Parathyroid adenoma (tissue), 2 donors: ENCODE results near the gene GNG14.
"Not testable (repeated sequence)": the region's sequence is repeated elsewhere in the genome, so short reads cannot be mapped to it uniquely, and the experiment has no call there.

ENCODE experiments used
- H2AFZ ChIP-seq: fragments of 300-600 bp; sonication (generic); one replicate; pipeline ENCODE4 v1.7.0; 2017; ENCODE audit warnings: antibody characterized with exemption, mild to moderate bottlenecking
- H3K27ac ChIP-seq: fragments of 300-600 bp; sonication (generic); one replicate; pipeline ENCODE4 v1.7.0; 2017
- H3K27me3 ChIP-seq: fragments of 300-600 bp; sonication (generic); one replicate; pipeline ENCODE4 v1.7.0; 2017; ENCODE audit warnings: low read length; ENCODE audit not compliant: control insufficient read depth, insufficient read depth
- H3K36me3 ChIP-seq: fragments of 300-600 bp; sonication (generic); one replicate; pipeline ENCODE4 v1.7.0; 2017; ENCODE audit warnings: low read length; ENCODE audit not compliant: control insufficient read depth, insufficient read depth
- H3K4me1 ChIP-seq: fragments of 300-600 bp; sonication (generic); one replicate; pipeline ENCODE4 v1.7.0; 2017; ENCODE audit warnings: control low read depth
- H3K4me2 ChIP-seq: fragments of 300-600 bp; sonication (generic); one replicate; pipeline ENCODE4 v1.7.0; 2017; ENCODE audit warnings: low read length
- H3K4me3 ChIP-seq: fragments of 300-600 bp; sonication (generic); one replicate; pipeline ENCODE4 v1.7.0; 2017; ENCODE audit warnings: low read depth, low read length
- H3K79me2 ChIP-seq: fragments of 300-600 bp; sonication (generic); one replicate; pipeline ENCODE4 v1.7.0; 2017; ENCODE audit warnings: control low read depth
- H3K9ac ChIP-seq: fragments of 300-600 bp; sonication (generic); one replicate; pipeline ENCODE4 v1.7.0; 2017; ENCODE audit warnings: mild to moderate bottlenecking
- H3K9me3 ChIP-seq: fragments of 300-600 bp; sonication (generic); one replicate; pipeline ENCODE4 v1.7.0; 2017; ENCODE audit warnings: low read length; ENCODE audit not compliant: control insufficient read depth
- CTCF ChIP-seq: fragments of 300-600 bp; sonication (generic); IDR thresholded peaks from one replicate; pipeline ENCODE4 v1.7.0; 2017; ENCODE audit warnings: antibody characterized with exemption, mild to moderate bottlenecking
- donor health status: primary hyperparathyroidism.

GNG14 gene

GRCh38 chr19:12642506-12642905 is 45.3 kb upstream of the GNG14 start:
- no peak overlapping the region for H3K4me2 ChIP-seq
- no peaks in the 10 kb centered on the region for H3K27me3 ChIP-seq
- H3K4me1 ChIP-seq: peaks cover 4% of the 10 kb centered on the region
- H3K36me3 ChIP-seq: no peaks in the 10 kb centered on the region
- no peak for TF ChIP-seq CTCF
- H3K27ac ChIP-seq: no peak overlapping the region
- no peak overlapping the region for H2AFZ ChIP-seq
- H3K9ac ChIP-seq: no peak overlapping the region
- H3K9me3 ChIP-seq: no peaks in the 10 kb centered on the region
- no peak overlapping the region for H3K4me3 ChIP-seq
- H3K79me2 ChIP-seq: peaks cover 3% of the 10 kb centered on the region

GRCh38 chr19:12643716-12644115 is 44.1 kb upstream of the GNG14 start:
- H3K9ac ChIP-seq, H3K4me3 ChIP-seq, H3K36me3 ChIP-seq, H2AFZ ChIP-seq, H3K27me3 ChIP-seq, H3K27ac ChIP-seq, H3K4me1 ChIP-seq, H3K9me3 ChIP-seq, H3K4me2 ChIP-seq, H3K79me2 ChIP-seq: not testable (repeated sequence)

- Histone ChIP-seq H3K79me2 (no peaks in the 10 kb centered on the region), H3K36me3 (no peaks in the 10 kb centered on the region), H3K27ac (no peak overlapping the region), H3K4me3 (no peak overlapping the region), H3K4me2 (no peak overlapping the region), H3K27me3 (no peaks in the 10 kb centered on the region), H3K4me1 (peaks cover 6% of the 10 kb centered on the region), H3K9me3 (no peaks in the 10 kb centered on the region), H2AFZ (no peak overlapping the region), H3K9ac (no peak overlapping the region)
- no peak for TF ChIP-seq CTCF
Measured at GRCh38 chr19:12646551-12646950, 41.2 kb upstream of the GNG14 start.

- H3K4me1 ChIP-seq: peaks cover 6% of the 10 kb centered on the region
- peak overlapping the region; percentile 19 for H3K27ac ChIP-seq
- H3K4me3 ChIP-seq: peak overlapping the region; percentile 8
- no peaks in the 10 kb centered on the region for H3K79me2 ChIP-seq
- no peak overlapping the region for H3K9ac ChIP-seq
- H3K27me3 ChIP-seq: no peaks in the 10 kb centered on the region
- no peaks in the 10 kb centered on the region for H3K9me3 ChIP-seq
- H3K36me3 ChIP-seq: no peaks in the 10 kb centered on the region
- H2AFZ ChIP-seq: peak overlapping the region; percentile 82
- no peak overlapping the region for H3K4me2 ChIP-seq
- no peak for TF ChIP-seq CTCF
Measured at GRCh38 chr19:12647047-12647446, 40.8 kb upstream of the GNG14 start.

- no peak overlapping the region for H3K9ac ChIP-seq
- TF ChIP-seq CTCF: no peak
Measured at GRCh38 chr19:12647490-12648071, 40.2 kb upstream of the GNG14 start.

More at GRCh38 chr19:12647490-12648071, 40.2 kb upstream of the GNG14 start:
- Histone ChIP-seq H3K4me3 (peak overlapping the region; percentile 8), H3K36me3 (no peaks in the 10 kb centered on the region), H3K27me3 (no peaks in the 10 kb centered on the region), H2AFZ (peak overlapping the region; percentile 82), H3K4me2 (peak overlapping the region; percentile 55), H3K79me2 (no peaks in the 10 kb centered on the region), H3K9me3 (no peaks in the 10 kb centered on the region), H3K27ac (peak overlapping the region; percentile 19), H3K4me1 (peaks cover 6% of the 10 kb centered on the region)
